Measurements from ENCODE around the gene PARP12. TPM values are rescaled to one million over a fixed set of nuclear protein-coding genes. Genes with fewer than 3 reads are reported as not detected.

PARP12 gene
- total and polyA plus RNA-seq, 11 donors: 6.8 to 65.9 (median 12.6) TPM

GRCh38 chr7:140056431-140057142, 6.2 kb downstream of the PARP12 start:
- no peak for DNase-seq
- Histone ChIP-seq H3K4me1 (peaks cover 7 to 81% (median 29%) of the 10 kb centered on the region in 12 donors), H3K27me3 (no peaks in the 10 kb centered on the region), H3K4me3 (no peak overlapping the region), H3K27ac (peak overlapping the region in 1 of 12 donors; percentile 78), H3K36me3 (peaks cover 0 to 56% (median 32%) of the 10 kb centered on the region in 9 donors), H3K9me3 (no peaks in the 10 kb centered on the region)
- WGBS, 4 donors: 91 to 95% (median 94%) methylated on average over 5 of the region's 5 CpGs
- intact Hi-C loops (cut with DNase I): no loop called here
- ATAC-seq: no peak
- TF ChIP-seq POLR2A (IDR thresholded peaks at IDR 0.05) (no peak), CTCF (IDR thresholded peaks at IDR 0.05) (no peak)

- DNase-seq (no peak), ATAC-seq (no peak)
- intact Hi-C loops (cut with DNase I): no loop called here
- no peak for TF ChIP-seq CTCF (IDR thresholded peaks at IDR 0.05)
- no peak for TF ChIP-seq POLR2A (IDR thresholded peaks at IDR 0.05)
- Histone ChIP-seq H3K27ac (no peak overlapping the region), H3K9me3 (no peaks in the 10 kb centered on the region), H3K36me3 (peaks cover 0 to 60% (median 32%) of the 10 kb centered on the region in 9 donors), H3K4me3 (no peak overlapping the region), H3K27me3 (no peaks in the 10 kb centered on the region), H3K4me1 (peaks cover 7 to 75% (median 21%) of the 10 kb centered on the region in 12 donors)
- 84 to 97% (median 94%) methylated on average over 2 of the region's 2 CpGs for WGBS, 4 donors
Measured at GRCh38 chr7:140055833-140056232, 6.9 kb downstream of the PARP12 start.

- H3K4me1 ChIP-seq: peaks cover 0 to 67% (median 13%) of the 10 kb centered on the region in 12 donors
- peak overlapping the region in 1 of 12 donors; percentile 62 for H3K27ac ChIP-seq
- DNase-seq (no peak), ATAC-seq (no peak)
- WGBS, 4 donors: 64 to 86% (median 83%) methylated on average over 4 of the region's 4 CpGs
- H3K27me3 ChIP-seq: no peaks in the 10 kb centered on the region
- intact Hi-C loops (cut with DNase I): no loop called here
- TF ChIP-seq CTCF (IDR thresholded peaks at IDR 0.05) (no peak), POLR2A (IDR thresholded peaks at IDR 0.05) (no peak)
- H3K4me3 ChIP-seq: no peak overlapping the region
- no peaks in the 10 kb centered on the region for H3K9me3 ChIP-seq
- H3K36me3 ChIP-seq: peaks cover 0 to 60% (median 32%) of the 10 kb centered on the region in 9 donors
Measured at GRCh38 chr7:140054751-140055150, 8.0 kb downstream of the PARP12 start.

GRCh38 chr7:140053812-140054539, 8.8 kb downstream of the PARP12 start:
- H3K4me1 ChIP-seq: peaks cover 0 to 67% (median 12%) of the 10 kb centered on the region in 12 donors
- peak overlapping the region in 1 of 12 donors; percentile 62 for H3K27ac ChIP-seq
- H3K27me3 ChIP-seq: no peaks in the 10 kb centered on the region
- intact Hi-C loops (cut with DNase I): no loop called here
- WGBS, 4 donors: 72 to 79% (median 78%) methylated on average over 3 of the region's 3 CpGs
- H3K36me3 ChIP-seq: peaks cover 0 to 66% (median 32%) of the 10 kb centered on the region in 9 donors
- H3K9me3 ChIP-seq: no peaks in the 10 kb centered on the region
- no peak overlapping the region for H3K4me3 ChIP-seq
- no peak for ATAC-seq
- DNase-seq: no peak
- TF ChIP-seq CTCF (IDR thresholded peaks at IDR 0.05) (no peak), POLR2A (IDR thresholded peaks at IDR 0.05) (no peak)
